GM20431 (cell line): ENCODE data around the gene ZNF516.

Source experiments
- in situ Hi-C: fragments of 300-500 bp; cut with MseI, MboI; formaldehyde crosslinking; loops from one replicate; pipeline ENCODE4 v1.15.0; 2020; ENCODE audit warnings: low sequenced_read_pairs; ENCODE audit not compliant: unreplicated experiment

The ZNF516 gene

GRCh38 chr18:76335859-76336640 lies 159.0 kb downstream of the ZNF516 start:
- in situ Hi-C loops = no loop called here

GRCh38 chr18:76328140-76328539 lies 166.9 kb downstream of the ZNF516 start:
- in situ Hi-C loops = no loop called here

DNA sequence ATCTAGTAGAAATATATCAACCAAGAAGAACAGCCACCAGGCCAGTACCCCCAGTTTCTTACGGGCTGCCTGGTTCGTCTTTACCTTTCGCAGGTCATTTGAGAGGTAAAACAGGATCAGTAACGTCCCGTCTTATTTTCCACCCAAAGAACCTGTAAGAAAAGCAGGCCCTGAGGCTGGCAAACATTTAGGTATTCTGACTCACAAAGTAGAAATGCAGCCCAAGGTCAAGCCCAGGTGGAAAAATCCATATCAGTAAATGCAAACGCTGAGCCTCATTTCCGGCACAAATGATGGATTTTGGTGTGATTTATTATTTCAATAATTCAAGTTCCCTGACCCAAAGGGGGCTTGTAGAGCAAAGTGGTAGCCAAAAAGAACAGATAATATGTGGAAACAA lies 171.2 kb downstream of the ZNF516 start:
- in situ Hi-C loops = no loop called here

DNA sequence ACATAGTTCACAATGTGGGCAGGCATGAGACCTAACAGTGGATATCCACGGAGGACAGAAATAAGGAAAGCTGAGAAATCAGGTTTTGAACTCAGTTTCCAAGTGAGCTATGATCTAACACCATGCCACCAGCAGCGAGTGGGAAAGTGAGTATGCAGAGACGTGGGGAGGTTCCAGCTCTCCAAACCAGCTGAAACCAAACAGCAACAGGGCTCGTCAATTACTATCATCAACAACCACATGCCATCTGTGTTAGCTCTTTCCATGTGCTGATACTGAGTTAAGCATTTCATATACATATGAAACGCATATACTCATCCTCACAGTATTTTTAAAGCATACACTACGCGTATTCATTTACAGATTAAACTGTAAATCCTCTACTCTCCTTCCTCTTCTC lies 172.4 kb downstream of the ZNF516 start:
- in situ Hi-C loops = no loop called here

DNA sequence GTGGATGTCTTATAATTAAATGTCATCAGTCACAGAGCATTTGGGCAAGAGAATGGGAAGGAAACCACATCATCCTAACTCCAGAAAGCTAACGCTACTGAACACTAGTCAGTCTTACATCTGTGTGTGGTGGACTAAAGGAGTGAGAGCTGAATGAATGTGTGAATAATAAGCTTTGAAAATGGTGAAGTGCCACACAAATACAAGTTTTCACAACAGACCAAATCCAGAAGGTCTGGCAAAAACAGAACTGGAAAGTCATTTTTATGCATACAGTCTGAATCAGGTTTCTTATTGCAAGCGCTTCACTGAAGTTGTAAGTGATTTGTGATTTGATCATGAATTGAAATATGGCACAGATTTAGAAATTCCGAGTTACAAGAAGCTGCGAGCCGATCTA lies 175.7 kb downstream of the ZNF516 start:
- in situ Hi-C loops = no loop called here

DNA sequence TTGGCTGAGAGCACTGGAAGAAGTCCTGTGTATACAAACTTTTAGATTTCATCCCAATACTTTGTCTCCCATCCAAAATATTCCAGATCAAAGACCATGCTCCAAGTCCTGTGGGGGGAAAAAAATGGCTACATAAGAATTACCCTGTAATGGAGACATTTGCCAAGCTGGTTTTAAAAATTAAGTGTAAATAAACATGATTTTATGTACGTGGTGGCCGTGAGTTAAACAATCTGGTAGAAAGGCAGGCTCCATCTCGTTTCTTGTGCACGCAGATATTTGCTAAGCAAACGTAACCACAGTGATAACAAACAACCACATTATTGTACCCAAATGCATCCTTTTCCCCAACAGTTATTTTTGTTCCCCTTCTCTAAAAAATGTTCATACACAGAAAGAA lies 176.4 kb downstream of the ZNF516 start:
- in situ Hi-C loops = no loop called here

GRCh38 chr18:76317136-76317535 lies 177.9 kb downstream of the ZNF516 start:
- in situ Hi-C loops = no loop called here

GRCh38 chr18:76315722-76316230 lies 179.3 kb downstream of the ZNF516 start:
- in situ Hi-C loops = no loop called here

DNA sequence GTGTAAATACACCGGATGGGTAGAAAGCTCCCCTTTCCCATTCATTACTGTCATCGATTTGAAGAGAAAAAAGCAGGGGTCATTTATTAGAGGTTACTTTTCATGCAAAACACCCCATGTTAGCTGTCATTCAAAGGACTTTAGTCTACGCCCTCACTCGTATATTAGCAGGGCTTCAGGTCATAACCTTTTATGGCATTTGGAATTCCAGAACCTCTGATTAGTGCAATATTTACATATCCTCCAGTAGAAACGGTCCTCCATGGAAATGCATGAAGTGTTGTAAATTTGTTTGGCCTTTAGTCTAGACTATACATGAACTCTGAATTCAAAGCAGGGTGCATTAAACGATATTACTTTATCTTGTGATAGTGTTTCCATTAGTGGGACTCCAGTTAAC lies 180.5 kb downstream of the ZNF516 start:
- in situ Hi-C loops = no loop called here

- in situ Hi-C loops = no loop called here
Observed at GRCh38 chr18:76314015-76314414, 181.0 kb downstream of the ZNF516 start.
